HepG2 (cell line): ENCODE results near the gene RBL1. TPM values are rescaled to one million over a fixed set of nuclear protein-coding genes. Genes with fewer than 3 reads are reported as not detected.

Source experiments
- ATAC-seq: fragments of 200-7000 bp; cut with Tn5 transposase; 3 replicates; pipeline ENCODE4 v1.9.1; 2020; ENCODE audit warnings: mild to moderate bottlenecking, moderate library complexity
- BruUV-seq: library from RNA; stranded (reverse); fragments of 400-500 nt; replicated peaks from 2 replicates; lab custom pipeline; 2021; lab: Mats Ljungman, UMichigan
- CTCF ChIA-PET: fragments of 300-600 bp; formaldehyde crosslinking; extraction: SDS; loops from one replicate; lab custom pipeline; 2021; ENCODE audit warnings: low total read pairs, inconsistent platforms, low intra/inter-chr PET ratio; lab: Yijun Ruan, JAX
- POLR2A ChIA-PET: fragments of 350-600 bp; sonication (Branson Sonifier 250); formaldehyde crosslinking; loops from one replicate; lab custom pipeline; 2020; ENCODE audit warnings: antibody characterized with exemption, inconsistent platforms; lab: Yijun Ruan, JAX
- DNase-seq: peaks from one replicate; pipeline ENCODE4 v3.0.0-alpha.2; 2015; ENCODE audit warnings: low spot score
- FAIRE-seq: peaks from 3 replicates; lab custom pipeline; 2011; peaks lifted over from hg19 to GRCh38; lab: Jason Lieb, UNC
- H2AFZ ChIP-seq: one replicate; pipeline ENCODE4 v1.6.1; 2011; ENCODE audit warnings: low read length, inconsistent platforms
- H3K27ac ChIP-seq: fragments of 300-600 bp; 3 replicates; pipeline ENCODE4 v1.8.0; 2011; ENCODE audit warnings: mixed run types, mild to moderate bottlenecking, mixed read lengths, low read length, inconsistent platforms; ENCODE audit not compliant: insufficient read depth; ENCODE audit errors: extremely low read length
- H3K27me3 ChIP-seq, 2 experiments: fragments of 200-600 bp in 1 of 2; 2 replicates in 1 of 2; 3 replicates in 1 of 2; pipeline versions ENCODE4 v1.6.0 to v1.8.0; 2011; ENCODE audit warnings: low read length in 2 of 2, mild to moderate bottlenecking in 2 of 2, moderate library complexity in 2 of 2, inconsistent platforms in 1 of 2; ENCODE audit not compliant: insufficient read depth in 2 of 2, control insufficient read depth in 1 of 2
- H3K36me3 ChIP-seq, 2 experiments: fragments of 200-600 bp in 1 of 2; replicated peaks in 1 of 2; 2 replicates in 1 of 2; 3 replicates in 1 of 2; pipeline versions ENCODE4 v1.5.1 to v1.8.0; 2011; ENCODE audit warnings: low read length in 2 of 2, inconsistent platforms in 1 of 2; ENCODE audit not compliant: insufficient read depth in 2 of 2, control insufficient read depth in 1 of 2
- H3K4me1 ChIP-seq: 2 replicates; pipeline ENCODE4 v1.5.1; 2012; ENCODE audit warnings: low read length, inconsistent platforms; ENCODE audit not compliant: insufficient read depth
- H3K4me2 ChIP-seq: 2 replicates; pipeline ENCODE4 v1.6.0; 2011; ENCODE audit warnings: low read depth, low read length, inconsistent platforms
- H3K4me3 ChIP-seq, 3 experiments: fragments of 200-600 bp in 1 of 3; sonication (generic), shearing (Covaris generic) in 1 of 3; replicated peaks in 1 of 3; 2 replicates each; pipeline ENCODE4 v1.5.1; 2011 to 2016; ENCODE audit warnings: low read length in 3 of 3, inconsistent platforms in 2 of 3, low read depth in 2 of 3, mild to moderate bottlenecking in 2 of 3, control low read depth in 1 of 3, mixed read lengths in 1 of 3; ENCODE audit not compliant: insufficient read depth in 1 of 3
- H3K79me2 ChIP-seq: one replicate; pipeline ENCODE4 v1.6.1; 2011; ENCODE audit warnings: low read length, inconsistent platforms; ENCODE audit not compliant: insufficient read depth
- H3K9ac ChIP-seq: 2 replicates; pipeline ENCODE4 v1.6.0; 2011; ENCODE audit warnings: mild to moderate bottlenecking, low read depth, low read length, inconsistent platforms; ENCODE audit not compliant: insufficient read depth
- H3K9me3 ChIP-seq: 2 replicates; pipeline ENCODE4 v1.5.1; 2012; ENCODE audit warnings: mild to moderate bottlenecking, low read length
- H4K20me1 ChIP-seq: 2 replicates; pipeline ENCODE4 v1.6.0; 2011; ENCODE audit warnings: inconsistent platforms, mild to moderate bottlenecking, low read length, moderate library complexity; ENCODE audit not compliant: insufficient read depth
- BATF2 ChIP-seq: sonication (generic); formaldehyde crosslinking; IDR thresholded peaks from 2 replicates; pipeline ENCODE4 v1.8.0; 2022; ENCODE audit warnings: mild to moderate bottlenecking, missing genetic modification reagents, moderate library complexity
- HNF4A ChIP-seq: sonication (generic); formaldehyde crosslinking; IDR thresholded peaks from 2 replicates; pipeline ENCODE4 v1.4.0; 2020; ENCODE audit warnings: missing genetic modification reagents
- IRF2 ChIP-seq: IDR thresholded peaks from 2 replicates; pipeline ENCODE4 v1.6.1; 2018; ENCODE audit warnings: missing genetic modification reagents, missing compliant biosample characterization
- KAT8 ChIP-seq: IDR thresholded peaks from 2 replicates; pipeline ENCODE4 v1.6.1; 2016; ENCODE audit warnings: missing genetic modification reagents, missing compliant biosample characterization
- NR2F1 ChIP-seq, 2 experiments: fragments of 450-650 bp in 1 of 2; formaldehyde crosslinking in 1 of 2; IDR thresholded peaks; 2 replicates each; pipeline versions ENCODE4 v1.5.0 to v1.6.1; 2016 to 2020; ENCODE audit warnings: mild to moderate bottlenecking in 1 of 2, missing compliant biosample characterization in 1 of 2, missing genetic modification reagents in 1 of 2, moderate library complexity in 1 of 2
- NR2F6 ChIP-seq, 2 experiments: IDR thresholded peaks; 2 replicates each; pipeline ENCODE4 v1.6.1; 2016; ENCODE audit warnings: antibody characterized with exemption in 1 of 2, mild to moderate bottlenecking in 1 of 2
- SKIL ChIP-seq: sonication (generic); formaldehyde crosslinking; IDR thresholded peaks from 2 replicates; pipeline ENCODE4 v1.8.0; 2022; ENCODE audit warnings: missing genetic modification reagents, mild to moderate bottlenecking, moderate library complexity, borderline replicate concordance
- TAF15 ChIP-seq: fragments of 200-400 bp; formaldehyde crosslinking; IDR thresholded peaks from one replicate; pipeline ENCODE4 v1.6.1; 2018; ENCODE audit warnings: mild to moderate bottlenecking, low read depth, low read length; ENCODE audit not compliant: poor library complexity, severe bottlenecking
- ZFP90 ChIP-seq: sonication (generic); formaldehyde crosslinking; IDR thresholded peaks from 2 replicates; pipeline ENCODE4 v1.8.0; 2022; ENCODE audit warnings: missing genetic modification reagents, mild to moderate bottlenecking, inconsistent platforms, borderline replicate concordance
- ZNF430 ChIP-seq: sonication (generic); formaldehyde crosslinking; IDR thresholded peaks from 2 replicates; pipeline ENCODE4 v1.9.0; 2021; ENCODE audit warnings: mild to moderate bottlenecking, missing genetic modification reagents
- ZNF513 ChIP-seq: sonication (generic); formaldehyde crosslinking; conservative IDR thresholded peaks from 2 replicates; pipeline ENCODE4 v1.5.0; 2020; ENCODE audit warnings: missing genetic modification reagents
- ZNF674 ChIP-seq: sonication (generic); formaldehyde crosslinking; IDR thresholded peaks from 2 replicates; pipeline ENCODE4 v1.5.0; 2020; ENCODE audit warnings: low read depth, mild to moderate bottlenecking, missing genetic modification reagents
- ZNF678 ChIP-seq: sonication (generic); formaldehyde crosslinking; IDR thresholded peaks from 2 replicates; pipeline ENCODE4 v1.4.0; 2020; ENCODE audit warnings: mild to moderate bottlenecking, missing genetic modification reagents
- ZSCAN12 ChIP-seq: sonication (generic); formaldehyde crosslinking; IDR thresholded peaks from 2 replicates; pipeline ENCODE4 v1.9.0; 2021; ENCODE audit warnings: mild to moderate bottlenecking, missing genetic modification reagents
- WGBS: methylation state at CpG from one replicate; pipeline ENCODE4 v1.1.6; 2017; ENCODE audit warnings: low lambda C conversion rate; 5-methylcytosine and 5-hydroxymethylcytosine counted together
- in situ Hi-C: cut with HindIII; loops from 2 replicates; pipeline ENCODE4 v1.10.0; 2017; ENCODE audit warnings: low pct_unique_long_range_greater_than_20kb; ENCODE audit not compliant: extremely low pct_ligation_motif_present
- intact Hi-C: fragments of 100-400 bp; cut with micrococcal nuclease; formaldehyde crosslinking; loops from one replicate; pipeline ENCODE4 v1.10.0; 2022; ENCODE audit not compliant: unreplicated experiment
- polyA plus RNA-seq, 8 experiments: library from polyadenylated mRNA; depleted of rRNA in 3 of 8; stranded (reverse) in 7 of 8; unstranded in 1 of 8; fragments of >200 nt; fragmentation: Illumina TruSeq in 4 of 8; extraction: Trizol in 4 of 8; gene quantifications; 2 replicates each; pipeline versions ENCODE4 v1.2.1 to v1.2.3, GENCODE V29; 2011 to 2016; ENCODE audit warnings: low read depth in 4 of 8, missing spikeins in 1 of 8, mixed read lengths in 1 of 8; ENCODE audit not compliant: insufficient read depth in 1 of 8
- total RNA-seq, 5 experiments: library from RNA; depleted of rRNA; stranded (reverse); fragments of >200 nt; fragmentation: Illumina TruSeq; extraction: Trizol; gene quantifications; 2 replicates each; pipeline ENCODE4 v1.2.3, GENCODE V29; 2016; ENCODE audit warnings: low read depth in 1 of 5
- TF ChIP-seq, protein P1 (sequence below): sonication (generic); formaldehyde crosslinking; IDR thresholded peaks from 2 replicates; pipeline ENCODE4 v1.5.0; 2020; ENCODE audit warnings: missing genetic modification reagents
- TF ChIP-seq, protein P2 (sequence below): sonication (generic); formaldehyde crosslinking; IDR thresholded peaks from 2 replicates; pipeline ENCODE4 v1.5.1; 2020; ENCODE audit warnings: mild to moderate bottlenecking, moderate library complexity, missing genetic modification reagents

The RBL1 gene
- total and polyA plus RNA-seq, 2 of the 13 experiments (the other 11 are each of a cell fraction or from before 2014, with no cell fraction given), result 6.0 to 27.5 TPM

- Histone ChIP-seq H3K4me1 (peaks cover 93% of the 10 kb centered on the region), H3K9me3 (peaks cover under 1% of the 10 kb centered on the region; the same call in 1 of the 2 replicates), H3K27me3 (no peaks in the 10 kb centered on the region; a peak in 1 of 5 replicates), H3K4me3 (no peak overlapping the region), H3K9ac (no peak overlapping the region), H3K4me2 (peak overlapping the region; percentile 43; the same call in 1 of the 2 replicates), H3K36me3 (no peaks in the 10 kb centered on the region), H3K27ac (no peak overlapping the region), H3K79me2 (no peaks in the 10 kb centered on the region), H4K20me1 (no peaks in the 10 kb centered on the region), H2AFZ (no peak overlapping the region)
- BruUV-seq, result no TSS peak
- ChIA-PET CTCF (no interaction called here), POLR2A (interaction anchor here (1.6 kb wide), 1 partner anchor 139 kb away, joined by 3 read pairs; the partner anchor contains the start of gene RBL1)
- no peak for FAIRE-seq
- DNase-seq, result no peak
- in situ Hi-C loops (no loop called here), intact Hi-C loops (loop anchor here (10.0 kb wide), 1 partner anchor 138 kb away; the partner anchor contains the start of gene RBL1)
- 46% methylated on average over 2 of the region's 2 CpGs for WGBS
- ATAC-seq, result no peak
- TF ChIP-seq, protein P1, sequence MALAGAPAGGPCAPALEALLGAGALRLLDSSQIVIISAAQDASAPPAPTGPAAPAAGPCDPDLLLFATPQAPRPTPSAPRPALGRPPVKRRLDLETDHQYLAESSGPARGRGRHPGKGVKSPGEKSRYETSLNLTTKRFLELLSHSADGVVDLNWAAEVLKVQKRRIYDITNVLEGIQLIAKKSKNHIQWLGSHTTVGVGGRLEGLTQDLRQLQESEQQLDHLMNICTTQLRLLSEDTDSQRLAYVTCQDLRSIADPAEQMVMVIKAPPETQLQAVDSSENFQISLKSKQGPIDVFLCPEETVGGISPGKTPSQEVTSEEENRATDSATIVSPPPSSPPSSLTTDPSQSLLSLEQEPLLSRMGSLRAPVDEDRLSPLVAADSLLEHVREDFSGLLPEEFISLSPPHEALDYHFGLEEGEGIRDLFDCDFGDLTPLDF, result no peak
- no peak for TF ChIP-seq ZNF678 (CRISPR knock-in tag)
- TF ChIP-seq, protein P2, sequence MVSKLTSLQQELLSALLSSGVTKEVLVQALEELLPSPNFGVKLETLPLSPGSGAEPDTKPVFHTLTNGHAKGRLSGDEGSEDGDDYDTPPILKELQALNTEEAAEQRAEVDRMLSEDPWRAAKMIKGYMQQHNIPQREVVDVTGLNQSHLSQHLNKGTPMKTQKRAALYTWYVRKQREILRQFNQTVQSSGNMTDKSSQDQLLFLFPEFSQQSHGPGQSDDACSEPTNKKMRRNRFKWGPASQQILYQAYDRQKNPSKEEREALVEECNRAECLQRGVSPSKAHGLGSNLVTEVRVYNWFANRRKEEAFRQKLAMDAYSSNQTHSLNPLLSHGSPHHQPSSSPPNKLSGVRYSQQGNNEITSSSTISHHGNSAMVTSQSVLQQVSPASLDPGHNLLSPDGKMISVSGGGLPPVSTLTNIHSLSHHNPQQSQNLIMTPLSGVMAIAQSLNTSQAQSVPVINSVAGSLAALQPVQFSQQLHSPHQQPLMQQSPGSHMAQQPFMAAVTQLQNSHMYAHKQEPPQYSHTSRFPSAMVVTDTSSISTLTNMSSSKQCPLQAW (CRISPR knock-in tag), result no peak
- no peak for TF ChIP-seq ZSCAN12 (CRISPR knock-in tag)
- TF ChIP-seq NR2F1 (CRISPR knock-in tag; IDR thresholded peaks at IDR 0.05), result peak in 1 of 2 experiments; percentile 29; a peak in 1 of 4 replicates
- TF ChIP-seq ZNF430 (CRISPR knock-in tag), result no peak
- TF ChIP-seq BATF2 (CRISPR knock-in tag), result no peak
- peak; percentile 91; the same call in 1 of the 2 replicates for TF ChIP-seq ZFP90 (CRISPR knock-in tag)
- TF ChIP-seq HNF4A (CRISPR knock-in tag), result 0 out of 2 replicates have a peak, but pooled peaks have one; percentile 6
- 0 out of 2 replicates have a peak, but pooled peaks have one; percentile 26 for TF ChIP-seq SKIL
- TF ChIP-seq NR2F6 (IDR thresholded peaks at IDR 0.05), result peak; percentile 57; the same call in 1 of the 2 replicates
- peak; percentile 9; the same call in 1 of the 2 replicates for TF ChIP-seq NR2F6 (CRISPR knock-in tag; IDR thresholded peaks at IDR 0.05)
- no peak for TF ChIP-seq ZNF674 (CRISPR knock-in tag)
- no peak for TF ChIP-seq KAT8
- no peak for TF ChIP-seq TAF15
- TF ChIP-seq IRF2 (CRISPR knock-in tag), result no peak
- no peak for TF ChIP-seq ZNF513
Measured at GRCh38 chr20:36956674-36957073, 139.1 kb downstream of the RBL1 start.
